ENCODE data around the gene SLCO4A1. TPM values are rescaled to one million over a fixed set of nuclear protein-coding genes. Genes with fewer than 3 reads are reported as not detected.

Gene SLCO4A1
- total RNA-seq, 1 donor from 2014 or later = 26.5 TPM

DNA sequence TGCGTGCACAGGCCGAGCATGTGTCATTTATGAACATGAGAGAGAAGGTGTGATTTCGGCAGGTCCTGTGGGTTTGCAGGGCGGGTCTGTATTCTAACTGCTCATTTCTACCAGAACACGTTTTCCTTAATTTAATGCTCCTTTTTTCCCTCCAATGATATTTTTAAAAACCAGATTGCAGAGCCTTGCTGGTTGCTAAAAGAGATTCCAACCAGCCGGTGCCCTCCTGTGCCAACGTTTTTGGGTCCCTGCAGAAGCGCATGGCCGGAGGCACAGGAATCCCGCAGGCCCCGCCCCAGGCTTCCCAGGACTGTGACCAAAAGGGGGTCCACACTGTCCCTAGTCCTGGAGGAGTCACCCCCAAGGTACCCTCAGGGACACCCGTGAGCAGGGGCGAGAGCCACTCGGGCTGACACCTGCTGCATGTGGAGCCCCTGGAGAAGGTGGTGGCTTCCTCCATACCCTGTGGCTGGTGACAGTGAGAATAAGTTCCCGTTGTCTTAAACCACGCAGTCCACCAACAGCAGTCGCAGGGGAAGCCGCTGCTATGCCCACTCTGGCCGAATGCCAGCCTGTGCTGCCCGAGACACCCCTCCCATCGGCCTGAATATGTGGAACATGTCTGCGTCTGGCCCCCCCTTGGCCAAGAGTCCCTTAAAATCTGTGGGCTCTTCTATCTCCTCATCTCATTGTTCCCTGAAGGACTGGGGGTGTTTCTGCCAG is 50.7 kb downstream of the SLCO4A1 start:
- no peak for DNase-seq
- Mint-ChIP-seq H3K36me3 (ENCODE audit: unreplicated experiment) (no peaks in the 10 kb centered on the region), H3K4me1 (ENCODE audit: low read depth, unreplicated experiment) (peaks cover 24% of the 10 kb centered on the region), H3K4me3 (ENCODE audit: unreplicated experiment) (no peak overlapping the region), H3K27ac (ENCODE audit: unreplicated experiment) (no peak overlapping the region), H3K9me3 (ENCODE audit: unreplicated experiment) (peaks cover 3% of the 10 kb centered on the region), H3K27me3 (ENCODE audit: unreplicated experiment) (peaks cover 7% of the 10 kb centered on the region)
- TF ChIP-seq, protein P1, sequence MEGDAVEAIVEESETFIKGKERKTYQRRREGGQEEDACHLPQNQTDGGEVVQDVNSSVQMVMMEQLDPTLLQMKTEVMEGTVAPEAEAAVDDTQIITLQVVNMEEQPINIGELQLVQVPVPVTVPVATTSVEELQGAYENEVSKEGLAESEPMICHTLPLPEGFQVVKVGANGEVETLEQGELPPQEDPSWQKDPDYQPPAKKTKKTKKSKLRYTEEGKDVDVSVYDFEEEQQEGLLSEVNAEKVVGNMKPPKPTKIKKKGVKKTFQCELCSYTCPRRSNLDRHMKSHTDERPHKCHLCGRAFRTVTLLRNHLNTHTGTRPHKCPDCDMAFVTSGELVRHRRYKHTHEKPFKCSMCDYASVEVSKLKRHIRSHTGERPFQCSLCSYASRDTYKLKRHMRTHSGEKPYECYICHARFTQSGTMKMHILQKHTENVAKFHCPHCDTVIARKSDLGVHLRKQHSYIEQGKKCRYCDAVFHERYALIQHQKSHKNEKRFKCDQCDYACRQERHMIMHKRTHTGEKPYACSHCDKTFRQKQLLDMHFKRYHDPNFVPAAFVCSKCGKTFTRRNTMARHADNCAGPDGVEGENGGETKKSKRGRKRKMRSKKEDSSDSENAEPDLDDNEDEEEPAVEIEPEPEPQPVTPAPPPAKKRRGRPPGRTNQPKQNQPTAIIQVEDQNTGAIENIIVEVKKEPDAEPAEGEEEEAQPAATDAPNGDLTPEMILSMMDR (IDR thresholded peaks at IDR 0.05; ENCODE audit: partially characterized antibody, unreplicated experiment) = no peak

DNA sequence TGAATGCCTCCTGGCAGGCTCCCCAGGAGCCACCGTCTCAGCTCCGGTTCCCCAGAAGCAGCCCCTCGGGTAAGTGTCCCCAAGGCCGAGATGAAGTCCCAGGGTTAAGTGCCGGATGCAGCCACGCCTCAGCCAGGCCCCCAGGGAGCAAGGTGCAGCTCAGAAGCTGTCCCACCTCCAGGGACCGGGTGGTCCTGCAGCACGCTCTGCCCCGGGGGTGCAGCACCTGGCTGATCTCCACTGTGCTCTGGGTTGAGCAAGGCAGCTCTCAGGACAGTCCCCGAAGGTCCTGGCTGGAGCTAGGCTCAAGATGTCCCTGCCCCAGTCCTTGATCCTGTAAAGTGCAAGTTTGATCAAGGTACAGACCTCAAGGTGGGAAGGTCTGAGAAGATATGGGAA is 51.2 kb downstream of the SLCO4A1 start:
- TF ChIP-seq, protein P1 (IDR thresholded peaks at IDR 0.05; ENCODE audit: partially characterized antibody, unreplicated experiment) = no peak
- DNase-seq = no peak
- H3K27ac Mint-ChIP-seq (ENCODE audit: unreplicated experiment) = no peak overlapping the region
- no peaks in the 10 kb centered on the region for H3K36me3 Mint-ChIP-seq (ENCODE audit: unreplicated experiment)
- H3K4me3 Mint-ChIP-seq (ENCODE audit: unreplicated experiment) = no peak overlapping the region
- H3K4me1 Mint-ChIP-seq (ENCODE audit: low read depth, unreplicated experiment) = peaks cover 20% of the 10 kb centered on the region
- peaks cover 3% of the 10 kb centered on the region for H3K9me3 Mint-ChIP-seq (ENCODE audit: unreplicated experiment)
- H3K27me3 Mint-ChIP-seq (ENCODE audit: unreplicated experiment) = peaks cover 6% of the 10 kb centered on the region

DNA sequence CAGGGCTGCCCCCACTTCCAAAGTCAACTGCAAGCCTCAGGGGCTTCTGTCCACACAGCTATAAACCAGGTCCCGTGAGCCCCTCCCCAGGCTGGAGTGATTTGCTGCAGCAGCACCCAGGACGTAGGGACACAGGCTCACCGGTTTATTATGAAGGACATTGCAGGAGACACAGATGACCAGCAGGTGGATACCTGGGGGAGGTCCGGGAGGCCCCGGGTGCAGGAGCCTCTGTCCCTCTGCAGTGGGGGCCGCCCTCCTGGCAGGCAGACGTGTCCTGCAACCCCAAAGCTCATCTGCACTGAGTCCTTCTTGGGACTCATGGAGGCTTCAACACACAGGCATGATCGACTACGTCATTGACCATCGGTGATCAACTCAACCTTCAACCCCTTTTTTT is 51.8 kb downstream of the SLCO4A1 start:
- Mint-ChIP-seq H3K4me1 (ENCODE audit: low read depth, unreplicated experiment) (peaks cover 18% of the 10 kb centered on the region), H3K9me3 (ENCODE audit: unreplicated experiment) (peaks cover 3% of the 10 kb centered on the region), H3K27me3 (ENCODE audit: unreplicated experiment) (peaks cover 6% of the 10 kb centered on the region), H3K27ac (ENCODE audit: unreplicated experiment) (no peak overlapping the region), H3K36me3 (ENCODE audit: unreplicated experiment) (no peaks in the 10 kb centered on the region), H3K4me3 (ENCODE audit: unreplicated experiment) (no peak overlapping the region)
- TF ChIP-seq, protein P1 (IDR thresholded peaks at IDR 0.05; ENCODE audit: partially characterized antibody, unreplicated experiment) = no peak
- DNase-seq = no peak

DNA sequence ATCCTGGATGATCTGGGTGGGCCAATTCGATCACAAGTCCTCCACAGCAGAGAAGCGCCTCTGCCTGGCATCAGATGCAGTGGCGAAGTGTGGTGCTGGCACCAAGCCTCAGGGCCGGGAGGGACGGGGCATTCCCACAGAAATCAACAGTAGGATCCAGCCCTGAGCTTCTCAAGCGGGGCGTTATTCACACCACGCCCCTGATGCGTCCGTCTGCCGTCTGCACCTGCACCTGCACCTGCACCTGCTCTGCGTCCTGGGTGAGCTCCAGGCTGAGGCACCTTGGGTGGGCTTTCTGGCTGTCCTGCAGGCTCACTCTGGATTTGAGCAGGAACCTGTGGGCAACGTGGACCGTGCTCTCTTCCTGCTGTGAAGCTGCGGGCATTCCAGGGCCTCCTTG is 52.6 kb downstream of the SLCO4A1 start:
- Mint-ChIP-seq H3K4me1 (ENCODE audit: low read depth, unreplicated experiment) (peaks cover 18% of the 10 kb centered on the region), H3K36me3 (ENCODE audit: unreplicated experiment) (no peaks in the 10 kb centered on the region), H3K27ac (ENCODE audit: unreplicated experiment) (no peak overlapping the region), H3K27me3 (ENCODE audit: unreplicated experiment) (peaks cover 6% of the 10 kb centered on the region), H3K4me3 (ENCODE audit: unreplicated experiment) (no peak overlapping the region), H3K9me3 (ENCODE audit: unreplicated experiment) (peaks cover 3% of the 10 kb centered on the region)
- TF ChIP-seq, protein P1 (IDR thresholded peaks at IDR 0.05; ENCODE audit: partially characterized antibody, unreplicated experiment) = no peak
- no peak for DNase-seq

Measured in glutamatergic neuron (in vitro differentiated cells).